Measurements from ENCODE around the gene LIMK1. TPM values are rescaled to one million over a fixed set of nuclear protein-coding genes. Genes with fewer than 3 reads are reported as not detected.

The LIMK1 gene
- total RNA-seq, 1 experiment from 2014 or later = 63.8 TPM

DNA sequence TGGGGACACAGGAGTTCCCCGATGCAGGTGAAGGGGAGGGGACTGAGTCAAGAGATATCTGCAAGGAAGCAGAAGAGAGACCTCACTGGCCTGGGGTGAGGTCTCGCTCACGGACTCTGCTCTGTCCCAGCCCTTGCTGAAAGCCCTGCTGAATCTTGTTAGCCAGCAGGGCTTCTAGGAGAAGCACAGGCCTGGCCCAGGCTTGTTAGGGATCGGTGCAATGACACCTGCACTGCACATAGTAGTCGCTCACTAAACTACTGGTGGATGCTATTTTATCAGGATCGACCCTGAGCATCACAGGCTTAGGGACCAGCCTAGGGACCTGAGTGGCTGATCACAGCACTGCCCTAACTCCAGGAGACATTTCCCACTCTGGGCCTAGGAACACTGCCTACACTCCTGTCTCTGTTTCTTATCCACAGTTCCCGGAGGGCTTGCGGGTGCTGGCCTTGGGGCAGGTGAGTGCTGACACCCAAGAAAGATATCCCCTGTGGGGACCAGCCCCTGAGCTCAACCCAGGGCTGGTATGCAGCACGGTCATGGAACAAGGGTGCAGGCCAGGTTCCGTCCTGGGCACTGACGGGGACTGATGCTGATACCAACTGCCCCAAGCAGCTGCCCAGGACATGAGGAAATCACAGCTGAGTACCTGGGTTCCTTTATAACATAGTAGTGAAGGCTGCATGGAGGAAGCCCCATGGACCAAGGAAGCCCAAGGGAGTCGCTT is 42.6 kb upstream of the LIMK1 start:
- no peaks in the 10 kb centered on the region for H3K27me3 ChIP-seq (ENCODE audit: insufficient read depth, low read length)
- H4K8ac ChIP-seq (replicated peaks; ENCODE audit: insufficient read length, low read depth, low read length) = no peak overlapping the region
- H2AFZ ChIP-seq (ENCODE audit: low read length) = no peak overlapping the region
- H3K4me1 ChIP-seq (ENCODE audit: insufficient read depth, low read length) = no peaks in the 10 kb centered on the region; the same call in 1 of the 2 replicates
- H2BK15ac ChIP-seq (ENCODE audit: low read depth, low read length) = no peak overlapping the region
- no peaks in the 10 kb centered on the region for H4K20me1 ChIP-seq (ENCODE audit: control insufficient read depth, insufficient read depth, insufficient read length)
- H2BK12ac ChIP-seq (ENCODE audit: insufficient read length, low read depth, low read length) = no peak overlapping the region
- no peak overlapping the region for H4K91ac ChIP-seq (ENCODE audit: insufficient read length, low read depth, low read length)
- H3K18ac ChIP-seq (ENCODE audit: insufficient read length, low read depth, low read length) = no peak overlapping the region
- H3T11ph ChIP-seq (ENCODE audit: low read length) = no peak overlapping the region
- peaks cover 30 to 43% of the 10 kb centered on the region in 2 experiments for H3K4me1 Mint-ChIP-seq
- no peak overlapping the region for H4K5ac ChIP-seq (ENCODE audit: insufficient read length, low read depth, low read length)
- no peaks in the 10 kb centered on the region for H3K36me3 Mint-ChIP-seq (ENCODE audit: insufficient read depth in 1 of 3, low read depth in 3 of 3)
- H3K27ac Mint-ChIP-seq = peak overlapping the region in 1 of 3 experiments; percentile 9; a peak in 1 of 7 replicates
- no peak overlapping the region for H3K23ac ChIP-seq (ENCODE audit: insufficient read length, low read depth, low read length)
- no peak overlapping the region; the same call in 1 of the 2 replicates for H3K14ac ChIP-seq (ENCODE audit: insufficient read depth, low read length)
- H2BK5ac ChIP-seq (ENCODE audit: insufficient read length, low read length) = no peak overlapping the region
- H2BK120ac ChIP-seq (ENCODE audit: low read depth, low read length, poor library complexity, severe bottlenecking) = no peak overlapping the region
- H3K9ac ChIP-seq (ENCODE audit: extremely low read depth, insufficient read length, low read length) = no peak overlapping the region
- DNase-seq = no peak
- H3K56ac ChIP-seq (ENCODE audit: insufficient read length, low read depth, low read length) = no peak overlapping the region
- H3K9me3 Mint-ChIP-seq = no peaks in the 10 kb centered on the region
- WGBS (ENCODE audit: extremely low coverage, insufficient read length, low lambda C conversion rate) = no CpG with 5 or more reads among the region's 12 CpGs
- TF ChIP-seq, protein P1, sequence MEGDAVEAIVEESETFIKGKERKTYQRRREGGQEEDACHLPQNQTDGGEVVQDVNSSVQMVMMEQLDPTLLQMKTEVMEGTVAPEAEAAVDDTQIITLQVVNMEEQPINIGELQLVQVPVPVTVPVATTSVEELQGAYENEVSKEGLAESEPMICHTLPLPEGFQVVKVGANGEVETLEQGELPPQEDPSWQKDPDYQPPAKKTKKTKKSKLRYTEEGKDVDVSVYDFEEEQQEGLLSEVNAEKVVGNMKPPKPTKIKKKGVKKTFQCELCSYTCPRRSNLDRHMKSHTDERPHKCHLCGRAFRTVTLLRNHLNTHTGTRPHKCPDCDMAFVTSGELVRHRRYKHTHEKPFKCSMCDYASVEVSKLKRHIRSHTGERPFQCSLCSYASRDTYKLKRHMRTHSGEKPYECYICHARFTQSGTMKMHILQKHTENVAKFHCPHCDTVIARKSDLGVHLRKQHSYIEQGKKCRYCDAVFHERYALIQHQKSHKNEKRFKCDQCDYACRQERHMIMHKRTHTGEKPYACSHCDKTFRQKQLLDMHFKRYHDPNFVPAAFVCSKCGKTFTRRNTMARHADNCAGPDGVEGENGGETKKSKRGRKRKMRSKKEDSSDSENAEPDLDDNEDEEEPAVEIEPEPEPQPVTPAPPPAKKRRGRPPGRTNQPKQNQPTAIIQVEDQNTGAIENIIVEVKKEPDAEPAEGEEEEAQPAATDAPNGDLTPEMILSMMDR (conservative IDR thresholded peaks at IDR 0.05) = no peak
- no peak overlapping the region for H3K4me2 ChIP-seq (ENCODE audit: insufficient read depth, insufficient read length, low read length)
- no peak overlapping the region for H2AK5ac ChIP-seq (ENCODE audit: insufficient read length, low read length)
- H2BK20ac ChIP-seq (ENCODE audit: low read depth, low read length, poor library complexity, severe bottlenecking) = no peak overlapping the region
- H3K27ac ChIP-seq (ENCODE audit: insufficient read length, low read depth, low read length) = no peak overlapping the region
- H3K4me3 Mint-ChIP-seq = no peak overlapping the region; a peak in 1 of 5 replicates
- peaks cover 1% of the 10 kb centered on the region; the same call in 1 of the 2 replicates for H3K27me3 Mint-ChIP-seq (ENCODE audit: low read depth)
- no peaks in the 10 kb centered on the region for H3K79me1 ChIP-seq (ENCODE audit: insufficient read depth, low read depth, low read length, poor library complexity, severe bottlenecking)
- H3K4ac ChIP-seq (ENCODE audit: low read depth, low read length) = no peak overlapping the region
- H3K23me2 ChIP-seq (ENCODE audit: insufficient read length, low read depth, low read length, poor library complexity, severe bottlenecking) = no peaks in the 10 kb centered on the region
- no peaks in the 10 kb centered on the region for H3K9me3 ChIP-seq (ENCODE audit: control insufficient read depth, low read depth, low read length)
- no peaks in the 10 kb centered on the region for H3K79me2 ChIP-seq (ENCODE audit: insufficient read depth, low read length)
